HG02610 (cell line): Measurements from ENCODE around the gene NFATC2.

Source experiments
- ATAC-seq: cut with Tn5 transposase; IDR thresholded peaks from one replicate; pipeline ENCODE4 v1.9.1; 2021; ENCODE audit warnings: mild to moderate bottlenecking, moderate library complexity; ENCODE audit not compliant: unreplicated experiment

The NFATC2 gene

DNA sequence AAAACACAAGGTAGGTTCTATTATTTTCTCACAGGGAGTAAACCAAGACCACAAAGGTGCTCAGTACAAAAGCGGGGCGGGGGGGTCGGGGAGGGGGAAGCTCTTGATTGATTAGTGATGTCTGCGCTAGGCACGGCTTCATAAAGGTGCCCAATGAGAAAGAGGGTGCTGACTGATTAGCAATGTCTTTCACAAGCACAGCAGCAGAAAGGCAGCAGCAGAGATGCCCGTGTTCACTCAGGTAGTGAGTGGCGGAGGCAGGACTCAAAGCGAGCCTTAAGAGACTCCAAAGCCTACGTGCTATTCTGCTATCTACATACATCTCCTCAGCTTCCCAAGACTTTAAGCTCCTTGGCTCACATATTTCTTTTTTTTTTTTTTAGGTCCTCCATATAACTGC lies 20.3 kb downstream of the NFATC2 start:
- ATAC-seq: no peak

DNA sequence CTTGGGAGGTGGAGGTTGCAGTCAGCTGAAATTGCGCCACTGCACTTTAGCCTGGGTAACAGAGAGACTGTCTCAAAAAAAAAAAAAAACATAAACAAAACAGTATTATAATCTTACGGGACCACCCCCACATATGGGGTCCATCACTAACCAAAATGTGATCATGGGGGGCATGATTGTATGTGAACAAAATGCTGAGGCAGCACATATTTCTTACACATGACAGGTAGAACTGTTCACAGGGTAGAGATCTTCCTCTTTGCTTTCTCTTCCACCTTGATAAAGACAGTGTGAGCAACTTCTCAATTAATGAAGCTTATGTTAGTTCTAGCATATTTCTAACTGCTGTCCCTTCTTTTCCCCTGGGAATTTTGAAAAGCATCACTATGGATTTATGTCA lies 24.7 kb downstream of the NFATC2 start:
- no peak for ATAC-seq

GRCh38 chr20:51516855-51517254 lies 25.7 kb downstream of the NFATC2 start:
- ATAC-seq: no peak

DNA sequence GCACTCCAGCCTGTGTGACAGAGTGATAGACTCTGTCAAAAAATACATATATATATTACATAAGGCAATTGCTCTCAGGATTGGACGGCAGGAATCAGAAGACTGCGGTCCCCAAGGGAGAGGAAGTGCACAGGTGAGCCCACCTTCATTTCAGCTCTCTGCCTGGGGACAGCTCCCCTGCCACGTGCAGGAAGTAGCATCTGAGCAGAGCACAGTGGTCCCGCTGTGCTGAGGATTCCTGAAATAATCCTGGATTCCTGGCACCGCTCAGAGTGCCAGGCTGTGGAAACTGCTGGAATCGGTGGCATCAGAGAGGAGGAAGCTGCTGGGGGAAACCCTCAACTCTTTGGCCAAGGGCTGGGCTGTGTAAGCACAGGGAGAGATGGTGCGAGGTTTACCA lies 27.7 kb downstream of the NFATC2 start:
- ATAC-seq: no peak

- no peak for ATAC-seq
Measured at GRCh38 chr20:51514249-51514648, 28.3 kb downstream of the NFATC2 start.

DNA sequence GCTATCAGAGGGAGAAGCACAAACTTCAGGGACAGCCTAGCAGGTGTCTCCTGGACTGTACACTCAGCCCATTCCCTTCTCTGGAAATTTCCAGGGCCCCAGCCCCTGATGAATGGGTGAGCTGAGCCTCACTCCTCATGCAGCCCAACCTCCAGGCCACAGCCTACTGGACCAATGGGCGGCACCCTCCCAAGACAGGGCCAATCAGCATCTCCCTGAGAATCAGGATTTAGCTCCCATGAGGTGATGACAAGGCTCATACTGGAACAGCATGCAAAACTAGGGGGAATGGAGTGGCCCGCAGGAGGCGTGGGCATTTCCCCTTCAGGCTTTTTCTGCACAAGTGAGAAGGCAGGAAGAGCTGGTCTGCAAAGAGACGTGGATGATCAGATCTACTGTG lies 29.0 kb downstream of the NFATC2 start:
- no peak for ATAC-seq

DNA sequence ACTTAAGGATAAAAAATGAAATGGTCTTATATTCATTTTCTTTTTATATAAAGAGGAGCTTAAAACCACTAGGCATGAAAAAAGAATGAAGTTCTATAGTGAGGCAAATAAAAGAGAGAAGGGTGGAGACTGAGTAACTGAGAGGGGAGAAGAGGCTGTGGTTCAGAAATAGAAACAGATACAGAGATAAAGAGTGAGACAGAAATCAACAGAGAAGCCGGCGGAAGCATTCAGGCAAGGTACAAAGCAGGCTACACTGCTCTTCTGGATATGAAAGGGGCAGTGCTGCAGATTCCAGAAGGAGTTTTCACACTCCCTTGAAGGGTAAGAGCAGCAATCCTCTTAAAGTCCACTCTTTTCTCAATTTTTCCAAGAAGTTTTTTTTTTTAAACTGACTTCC lies 29.9 kb downstream of the NFATC2 start:
- no peak for ATAC-seq

- ATAC-seq: no peak
Measured at GRCh38 chr20:51511861-51512619, 30.5 kb downstream of the NFATC2 start.

- no peak for ATAC-seq
Measured at GRCh38 chr20:51510936-51511605, 31.4 kb downstream of the NFATC2 start.

DNA sequence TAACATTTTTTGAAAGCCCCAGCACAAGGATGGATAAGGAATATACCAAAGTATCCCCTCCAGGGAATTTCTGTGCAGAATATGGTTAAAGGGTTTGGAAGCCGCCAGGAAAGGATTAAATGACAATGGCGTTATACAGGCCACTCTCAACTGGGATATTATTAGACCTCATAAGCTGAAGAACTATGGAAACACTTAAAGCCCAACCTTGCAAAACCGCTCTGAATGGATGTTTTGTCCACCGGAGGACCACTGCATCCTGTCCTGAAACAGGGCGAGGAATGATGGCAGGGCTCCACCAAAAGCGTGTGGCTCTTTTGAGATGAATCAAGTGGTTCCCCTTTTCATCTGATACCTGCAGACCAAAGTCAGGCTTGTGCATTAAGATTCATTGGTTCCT lies 32.4 kb downstream of the NFATC2 start:
- no peak for ATAC-seq

DNA sequence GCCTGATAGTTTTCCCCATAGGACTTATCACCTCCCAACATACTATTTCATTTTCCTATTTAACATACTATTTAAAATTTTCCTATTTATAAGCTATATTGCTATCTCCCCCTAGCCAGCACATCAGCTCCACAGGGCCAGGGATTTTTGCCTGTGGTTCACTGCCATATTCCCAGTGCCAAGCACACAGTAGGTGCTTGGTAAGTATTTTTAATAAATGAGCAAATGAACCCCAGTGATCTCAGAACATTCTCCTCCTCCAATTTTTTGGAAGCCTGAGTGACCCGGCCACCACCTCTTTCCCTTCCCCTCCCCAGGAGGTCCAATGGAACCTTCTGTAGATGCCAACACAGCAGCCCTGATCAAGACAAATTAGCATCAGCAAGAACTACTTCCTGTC lies 33.3 kb downstream of the NFATC2 start:
- no peak for ATAC-seq

- no peak for ATAC-seq
Measured at GRCh38 chr20:51508780-51509179, 33.7 kb downstream of the NFATC2 start.

DNA sequence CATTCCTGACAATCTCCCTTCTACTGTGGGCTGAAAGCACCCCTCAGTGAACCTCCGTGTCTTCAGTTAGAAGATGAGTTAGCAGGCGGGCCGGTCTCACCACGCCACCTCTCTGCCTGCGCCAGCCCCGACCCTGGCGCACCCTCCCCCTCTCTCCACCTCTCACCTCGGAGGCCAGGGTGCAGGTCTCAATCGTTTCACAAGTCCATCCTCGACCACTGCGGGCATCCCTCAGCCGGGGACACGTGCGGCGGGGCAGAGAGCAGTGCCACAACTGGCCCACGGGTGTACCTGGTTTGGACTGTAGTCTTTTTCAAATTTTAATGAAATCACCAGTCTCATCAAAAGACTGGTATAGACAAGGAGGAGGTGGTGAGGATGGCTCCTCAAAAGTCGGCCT lies 34.4 kb downstream of the NFATC2 start:
- ATAC-seq: no peak

- no peak for ATAC-seq
Measured at GRCh38 chr20:51507216-51508036, 35.1 kb downstream of the NFATC2 start.

- ATAC-seq: no peak
Measured at GRCh38 chr20:51506527-51507215, 35.8 kb downstream of the NFATC2 start.

GRCh38 chr20:51505566-51505965 lies 37.0 kb downstream of the NFATC2 start:
- ATAC-seq: no peak

DNA sequence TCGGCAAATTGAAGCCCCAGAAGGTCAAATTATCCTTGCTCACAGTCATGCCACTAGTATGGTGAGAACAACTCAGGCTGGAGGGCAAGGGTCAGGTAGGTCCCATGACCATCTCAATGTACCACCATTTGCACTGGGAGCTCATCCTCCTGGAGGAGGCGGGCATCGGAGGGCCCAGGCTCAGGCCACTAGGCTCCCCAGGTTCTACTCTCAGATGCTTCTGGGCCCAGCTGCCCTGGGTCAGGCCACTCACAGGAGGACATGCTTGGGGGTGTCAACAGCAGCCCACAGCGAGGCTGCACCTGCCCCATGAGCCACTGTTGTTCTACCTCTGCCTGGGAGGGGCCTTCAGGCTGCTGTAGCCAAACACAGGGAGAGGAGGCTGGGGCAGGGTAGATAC lies 39.1 kb downstream of the NFATC2 start:
- ATAC-seq: no peak

- ATAC-seq: no peak
Measured at GRCh38 chr20:51500936-51501335, 41.6 kb downstream of the NFATC2 start.

GRCh38 chr20:51500311-51500710 lies 42.2 kb downstream of the NFATC2 start:
- peak; percentile 64 for ATAC-seq

- no peak for ATAC-seq
Measured at GRCh38 chr20:51498765-51499540, 43.6 kb downstream of the NFATC2 start.
